Inflammatory macrophage treated with lipopolysaccharide for 4 hours (primary cell): ENCODE results near the gene ARHGDIA.

Source experiments
- DNase-seq: peaks from one replicate; pipeline ENCODE4 v3.0.0-alpha.2; 2020

ARHGDIA gene

GRCh38 chr17:81888105-81888987, 17.2 kb upstream of the ARHGDIA start:
- no peak for DNase-seq

GRCh38 chr17:81885869-81886548, 14.9 kb upstream of the ARHGDIA start:
- DNase-seq = peak; percentile 40

- DNase-seq = no peak
Measured at GRCh38 chr17:81885454-81885853, 14.3 kb upstream of the ARHGDIA start.

- no peak for DNase-seq
Measured at GRCh38 chr17:81884968-81885367, 13.8 kb upstream of the ARHGDIA start.

GRCh38 chr17:81884520-81884919, 13.4 kb upstream of the ARHGDIA start:
- no peak for DNase-seq

GRCh38 chr17:81879121-81879520, 8.0 kb upstream of the ARHGDIA start:
- DNase-seq = no peak

- DNase-seq = no peak
Measured at GRCh38 chr17:81878294-81878693, 7.2 kb upstream of the ARHGDIA start.

- DNase-seq = no peak
Measured at GRCh38 chr17:81877569-81877968, 6.4 kb upstream of the ARHGDIA start.

GRCh38 chr17:81871387-81872230, 472 bp upstream of the ARHGDIA start:
- DNase-seq = peak; percentile 94

- peak; percentile 54 for DNase-seq
Measured at GRCh38 chr17:81870131-81870980, 781 bp downstream of the ARHGDIA start.

- DNase-seq = no peak
Measured at GRCh38 chr17:81869221-81870130, 1.7 kb downstream of the ARHGDIA start.

- no peak for DNase-seq
Measured at GRCh38 chr17:81868674-81869220, 2.4 kb downstream of the ARHGDIA start.

- DNase-seq = no peak
Measured at GRCh38 chr17:81867991-81868673, 3.0 kb downstream of the ARHGDIA start.

GRCh38 chr17:81867170-81867990, 3.8 kb downstream of the ARHGDIA start:
- no peak for DNase-seq

GRCh38 chr17:81866440-81867169, 4.5 kb downstream of the ARHGDIA start:
- no peak for DNase-seq

GRCh38 chr17:81865733-81866439, 5.3 kb downstream of the ARHGDIA start:
- no peak for DNase-seq

- no peak for DNase-seq
Measured at GRCh38 chr17:81865358-81865732, 5.8 kb downstream of the ARHGDIA start.
